Heart left ventricle (tissue), 16 donors: ENCODE measurements around the gene LAMC1. TPM values are rescaled to one million over a fixed set of nuclear protein-coding genes. Genes with fewer than 3 reads are reported as not detected.

Source experiments
- ATAC-seq, 4 donors: fragments of 200-7000 bp; cut with Tn5 transposase; one replicate each; pipeline ENCODE4 v1.9.1; 2020 to 2022; ENCODE audit warnings: moderate library complexity in 4 of 4, mild to moderate bottlenecking in 3 of 4, moderate number of reproducible peaks in 1 of 4
- DNase-seq, 5 donors: peaks; one replicate each; pipeline ENCODE4 v3.0.0-alpha.2; 2020
- H3K27ac ChIP-seq, 12 donors: fragments of 200-600 bp; sonication (generic) in 4 of 12; one replicate each; pipeline versions ENCODE4 v1.5.0 to v1.8.0; 2016 to 2022; ENCODE audit warnings: mild to moderate bottlenecking in 2 of 12
- H3K27me3 ChIP-seq, 9 donors: fragments of 200-600 bp; sonication (generic) in 2 of 9; one replicate each; pipeline versions ENCODE4 v1.5.1 to v1.8.0; 2016 to 2022; ENCODE audit warnings: mild to moderate bottlenecking in 3 of 9
- H3K36me3 ChIP-seq, 9 donors: fragments of 200-600 bp; sonication (generic) in 2 of 9; one replicate each; pipeline versions ENCODE4 v1.5.0 to v1.8.0; 2018 to 2022; ENCODE audit warnings: mild to moderate bottlenecking in 2 of 9
- H3K4me1 ChIP-seq, 12 donors: fragments of 200-600 bp; sonication (generic) in 4 of 12; one replicate each; pipeline versions ENCODE4 v1.5.0 to v1.8.0; 2016 to 2022; ENCODE audit warnings: mild to moderate bottlenecking in 3 of 12
- H3K4me3 ChIP-seq, 12 donors: fragments of 200-600 bp; sonication (generic) in 4 of 12; one replicate each; pipeline versions ENCODE4 v1.5.0 to v1.8.0; 2017 to 2022; ENCODE audit warnings: mild to moderate bottlenecking in 9 of 12, moderate library complexity in 4 of 12
- H3K9me3 ChIP-seq, 12 donors: fragments of 200-600 bp; sonication (generic) in 4 of 12; one replicate each; pipeline versions ENCODE4 v1.5.0 to v1.8.0; 2016 to 2022; ENCODE audit warnings: mild to moderate bottlenecking in 1 of 12
- CTCF ChIP-seq, 12 donors: fragments of 200-600 bp; sonication (generic) in 4 of 12; IDR thresholded peaks; one replicate each; pipeline versions ENCODE4 v1.5.0 to v1.8.0; 2018 to 2022; ENCODE audit warnings: antibody characterized with exemption in 12 of 12, mild to moderate bottlenecking in 5 of 12
- POLR2A ChIP-seq, 2 donors: fragments of 450-650 bp; IDR thresholded peaks; one replicate each; pipeline ENCODE4 v1.6.1; 2017; ENCODE audit warnings: antibody characterized with exemption in 2 of 2, mild to moderate bottlenecking in 2 of 2, moderate library complexity in 2 of 2
- WGBS, 4 donors: extraction: QIAGEN DNeasy Blood & Tissue Kit in 2 of 4; methylation state at CpG; one replicate each; pipeline versions ENCODE4 v1.1.5 to v1.1.7; 2013 to 2018; 5-methylcytosine and 5-hydroxymethylcytosine counted together
- intact Hi-C, 10 donors: fragments of 100-400 bp; cut with DNase I; formaldehyde crosslinking; loops; one replicate each; pipeline versions ENCODE4 v1.11.1 to v1.14.2; 2022
- polyA plus RNA-seq, 2 donors: library from polyadenylated mRNA; stranded (reverse); fragments of 200-250 nt; gene quantifications; one replicate each; pipeline ENCODE4 v1.2.3, GENCODE V29; 2013
- total RNA-seq, 9 donors: library from RNA; depleted of rRNA in 2 of 9; stranded (reverse); fragments of >200 nt in 2 of 9; fragmentation: NEBNext Ultra II Directional in 3 of 9; extraction: Animal tissue kit (Norgen Biotek cat#: 25700) in 3 of 9; gene quantifications; one replicate each; pipeline versions ENCODE4 v1.1.0 to v1.2.4, GENCODE V29; 2016 to 2023
- donor health status: ischemic (EF 13 %, LVEDD 7.1; RV severe dilation, severe dysfunction).
- donor health status: healthy with polysubstance abuse.
- donor health status: DM: no; HTN: yes; CAD: no.
- donor health status: DM: no; HTN: no; CAD: no.
- donor health status: ischemic (EF 25% LVEDD 6.9; RV normal size, moderate dysfunction).
- donor health status: ischemic (EF 25% LVEDD 5.7; RV mildly dilated, moderate dysfunction).
- donor health status: healthy.
- donor health status: DM: yes; HTN: yes; CAD: no.
- donor health status: ischemic (EF 35%, LVEDD 5.7; RV mildly dilated, moderate dysfunction).
- donor health status: nonischemic (EF 11% LVEDD 7.7; RV severe dilation, severe dysfunction).
- donor health status: DM: yes; HTN: yes; CAD: no.
- donor health status: PGD.
- donor health status: ischemic (EF 29% LVEDD 5.4; RV normal size, mild dysfunction).
- donor health status: nonischemic (EF 23%, LVEDD 6.1; RV moderate dilation, normal function).

The LAMC1 gene
- total and polyA plus RNA-seq, 11 donors, result 22.9 to 226 (median 119) TPM

GRCh38 chr1:183159960-183160359 lies 136.7 kb downstream of the LAMC1 start:
- WGBS, 4 donors, result 88 to 93% (median 91%) methylated on average over 9 of the region's 9 CpGs
- intact Hi-C loops, result no loop called here
- no peak for DNase-seq

GRCh38 chr1:183161391-183161790 lies 138.2 kb downstream of the LAMC1 start:
- no peaks in the 10 kb centered on the region for H3K9me3 ChIP-seq
- ATAC-seq (no peak), DNase-seq (no peak)
- no peaks in the 10 kb centered on the region for H3K27me3 ChIP-seq
- no peaks in the 10 kb centered on the region for H3K4me1 ChIP-seq
- 81 to 84% (median 82%) methylated on average over 3 of the region's 3 CpGs for WGBS, 4 donors
- no peak overlapping the region for H3K27ac ChIP-seq
- no peak overlapping the region for H3K4me3 ChIP-seq
- TF ChIP-seq POLR2A (IDR thresholded peaks at IDR 0.05) (no peak), CTCF (IDR thresholded peaks at IDR 0.05) (no peak)
- H3K36me3 ChIP-seq, result no peaks in the 10 kb centered on the region
- intact Hi-C loops, result no loop called here

More at GRCh38 chr1:183159960-183160359, 136.7 kb downstream of the LAMC1 start:
- H3K36me3 ChIP-seq, result no peaks in the 10 kb centered on the region
- peak in 1 of 4 donors; percentile 33 for ATAC-seq
- H3K9me3 ChIP-seq, result no peaks in the 10 kb centered on the region
- H3K4me1 ChIP-seq, result no peaks in the 10 kb centered on the region
- H3K27me3 ChIP-seq, result no peaks in the 10 kb centered on the region
- H3K4me3 ChIP-seq, result no peak overlapping the region
- no peak for TF ChIP-seq POLR2A (IDR thresholded peaks at IDR 0.05)
- no peak overlapping the region for H3K27ac ChIP-seq

- Histone ChIP-seq H3K27me3 (no peaks in the 10 kb centered on the region), H3K36me3 (no peaks in the 10 kb centered on the region), H3K9me3 (no peaks in the 10 kb centered on the region), H3K4me1 (no peaks in the 10 kb centered on the region), H3K4me3 (no peak overlapping the region), H3K27ac (no peak overlapping the region)
- intact Hi-C loops, result no loop called here
- 96 to 98% (median 96%) methylated on average over 3 of the region's 3 CpGs for WGBS, 4 donors
- no peak for TF ChIP-seq CTCF (IDR thresholded peaks at IDR 0.05)
- TF ChIP-seq POLR2A (IDR thresholded peaks at IDR 0.05), result no peak
- ATAC-seq, result no peak
- DNase-seq, result no peak
These were observed 140.1 kb downstream of the LAMC1 start for GRCh38 chr1:183163316-183163715.

- no peaks in the 10 kb centered on the region for H3K36me3 ChIP-seq
- H3K27me3 ChIP-seq, result no peaks in the 10 kb centered on the region
- H3K27ac ChIP-seq, result no peak overlapping the region
- WGBS, 4 donors, result 83 to 95% (median 91%) methylated on average over 1 of the region's 1 CpG
- DNase-seq (no peak), ATAC-seq (no peak)
- H3K9me3 ChIP-seq, result no peaks in the 10 kb centered on the region
- intact Hi-C loops, result no loop called here
- TF ChIP-seq POLR2A (IDR thresholded peaks at IDR 0.05) (no peak), CTCF (IDR thresholded peaks at IDR 0.05) (no peak)
- no peak overlapping the region for H3K4me3 ChIP-seq
- no peaks in the 10 kb centered on the region for H3K4me1 ChIP-seq
These were observed 141.1 kb downstream of the LAMC1 start for GRCh38 chr1:183164340-183164739.

GRCh38 chr1:183164963-183165362 lies 141.7 kb downstream of the LAMC1 start:
- TF ChIP-seq POLR2A (IDR thresholded peaks at IDR 0.05), result no peak
- TF ChIP-seq CTCF (IDR thresholded peaks at IDR 0.05), result no peak
- Histone ChIP-seq H3K4me3 (no peak overlapping the region), H3K36me3 (no peaks in the 10 kb centered on the region), H3K27me3 (no peaks in the 10 kb centered on the region), H3K9me3 (no peaks in the 10 kb centered on the region), H3K27ac (no peak overlapping the region), H3K4me1 (no peaks in the 10 kb centered on the region)
- 96 to 99% (median 98%) methylated on average over 4 of the region's 4 CpGs for WGBS, 4 donors
- DNase-seq (no peak), ATAC-seq (no peak)
- intact Hi-C loops, result no loop called here
